ENCODE measurements around the gene SRP19. TPM values are rescaled to one million over a fixed set of nuclear protein-coding genes. Genes with fewer than 3 reads are reported as not detected.
"Not testable (repeated sequence)": the region's sequence is repeated elsewhere in the genome, so short reads cannot be mapped to it uniquely, and the experiment has no call there.

Gene SRP19
- total RNA-seq, 1 experiment from 2014 or later: 65.5 TPM

DNA sequence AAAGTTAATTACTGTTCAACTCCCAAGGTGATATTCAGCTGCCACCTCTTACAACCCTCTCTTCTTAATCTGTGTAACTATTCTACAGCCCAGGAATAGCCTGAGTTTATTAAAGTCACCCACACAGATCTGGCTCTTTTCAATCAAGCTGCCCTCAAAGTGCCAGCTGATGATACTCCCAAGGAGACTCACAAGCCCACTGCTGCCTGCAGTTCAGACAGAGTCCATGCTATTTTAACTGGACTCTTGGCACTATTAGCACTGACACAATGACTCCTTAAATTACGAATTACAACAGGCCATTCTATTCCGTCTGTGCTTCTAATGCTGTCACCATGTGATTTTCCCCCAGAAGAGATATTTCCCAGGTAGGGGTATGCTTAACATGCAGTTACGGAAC, 34.6 kb downstream of the SRP19 start:
- Mint-ChIP-seq H3K4me1 (ENCODE audit: low read depth, unreplicated experiment) (no peaks in the 10 kb centered on the region), H3K36me3 (ENCODE audit: insufficient read depth, unreplicated experiment) (peaks cover 45% of the 10 kb centered on the region), H3K27me3 (ENCODE audit: unreplicated experiment) (no peaks in the 10 kb centered on the region), H3K4me3 (ENCODE audit: low read depth, unreplicated experiment) (no peak overlapping the region), H3K27ac (ENCODE audit: unreplicated experiment) (no peak overlapping the region), H3K9me3 (ENCODE audit: low read depth, unreplicated experiment) (no peaks in the 10 kb centered on the region)
- CTCF ChIA-PET: no interaction called here
- TF ChIP-seq, protein P1, sequence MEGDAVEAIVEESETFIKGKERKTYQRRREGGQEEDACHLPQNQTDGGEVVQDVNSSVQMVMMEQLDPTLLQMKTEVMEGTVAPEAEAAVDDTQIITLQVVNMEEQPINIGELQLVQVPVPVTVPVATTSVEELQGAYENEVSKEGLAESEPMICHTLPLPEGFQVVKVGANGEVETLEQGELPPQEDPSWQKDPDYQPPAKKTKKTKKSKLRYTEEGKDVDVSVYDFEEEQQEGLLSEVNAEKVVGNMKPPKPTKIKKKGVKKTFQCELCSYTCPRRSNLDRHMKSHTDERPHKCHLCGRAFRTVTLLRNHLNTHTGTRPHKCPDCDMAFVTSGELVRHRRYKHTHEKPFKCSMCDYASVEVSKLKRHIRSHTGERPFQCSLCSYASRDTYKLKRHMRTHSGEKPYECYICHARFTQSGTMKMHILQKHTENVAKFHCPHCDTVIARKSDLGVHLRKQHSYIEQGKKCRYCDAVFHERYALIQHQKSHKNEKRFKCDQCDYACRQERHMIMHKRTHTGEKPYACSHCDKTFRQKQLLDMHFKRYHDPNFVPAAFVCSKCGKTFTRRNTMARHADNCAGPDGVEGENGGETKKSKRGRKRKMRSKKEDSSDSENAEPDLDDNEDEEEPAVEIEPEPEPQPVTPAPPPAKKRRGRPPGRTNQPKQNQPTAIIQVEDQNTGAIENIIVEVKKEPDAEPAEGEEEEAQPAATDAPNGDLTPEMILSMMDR (IDR thresholded peaks at IDR 0.05; ENCODE audit: unreplicated experiment): no peak
- no peak for DNase-seq
- intact Hi-C loops (cut with micrococcal nuclease; ENCODE audit: unreplicated experiment): no loop called here
- no TSS peak for BruUV-seq (replicated peaks)

DNA sequence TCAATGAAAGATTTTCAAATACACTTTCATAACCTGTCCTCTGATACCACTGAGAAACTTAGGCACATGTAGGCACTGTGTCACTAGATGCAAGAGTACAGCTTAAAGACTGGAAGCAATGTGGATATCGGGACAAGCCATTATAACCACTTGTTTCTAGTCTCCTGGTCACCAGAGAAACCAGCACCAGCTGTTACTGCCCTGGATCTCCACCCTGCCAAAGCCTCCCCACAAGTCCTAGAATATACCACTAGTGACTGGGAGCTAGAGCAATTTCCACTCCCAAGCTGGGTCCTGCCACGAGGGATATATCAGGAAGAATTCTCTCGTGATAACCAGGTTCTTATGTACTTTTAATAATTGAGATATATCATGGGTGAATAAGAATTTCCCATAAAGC, 41.5 kb downstream of the SRP19 start:
- CTCF ChIA-PET: no interaction called here
- Mint-ChIP-seq H3K4me1 (ENCODE audit: low read depth, unreplicated experiment) (no peaks in the 10 kb centered on the region), H3K9me3 (ENCODE audit: low read depth, unreplicated experiment) (no peaks in the 10 kb centered on the region), H3K36me3 (ENCODE audit: insufficient read depth, unreplicated experiment) (peaks cover 28% of the 10 kb centered on the region), H3K27ac (ENCODE audit: unreplicated experiment) (no peak overlapping the region), H3K4me3 (ENCODE audit: low read depth, unreplicated experiment) (no peak overlapping the region), H3K27me3 (ENCODE audit: unreplicated experiment) (no peaks in the 10 kb centered on the region)
- no peak for DNase-seq
- intact Hi-C loops (cut with micrococcal nuclease; ENCODE audit: unreplicated experiment): no loop called here
- TF ChIP-seq, protein P1 (IDR thresholded peaks at IDR 0.05; ENCODE audit: unreplicated experiment): no peak
- BruUV-seq (replicated peaks): no TSS peak

DNA sequence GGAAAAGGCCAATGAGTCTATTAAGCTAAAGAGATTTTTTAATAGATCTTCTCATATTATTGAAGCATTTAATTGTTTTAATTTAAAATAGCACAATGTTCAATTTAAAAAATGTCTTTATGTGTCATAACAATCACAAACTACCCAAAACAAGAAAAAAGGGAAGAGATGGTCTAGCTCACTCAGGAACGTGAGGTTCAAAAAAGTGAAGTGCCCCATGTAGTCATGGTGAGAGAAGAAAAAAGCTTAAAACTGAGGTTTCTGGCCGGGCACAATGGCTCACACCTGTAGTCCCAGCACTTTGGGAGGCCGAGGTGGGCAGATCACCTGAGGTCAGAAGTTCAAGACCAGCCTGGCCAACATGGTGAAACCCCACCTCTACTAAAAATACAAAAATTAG, 43.9 kb downstream of the SRP19 start:
- DNase-seq; intact Hi-C loops (cut with micrococcal nuclease; ENCODE audit: unreplicated experiment); BruUV-seq (replicated peaks); H3K27ac Mint-ChIP-seq (ENCODE audit: unreplicated experiment); H3K27me3 Mint-ChIP-seq (ENCODE audit: unreplicated experiment); H3K4me1 Mint-ChIP-seq (ENCODE audit: low read depth, unreplicated experiment); H3K9me3 Mint-ChIP-seq (ENCODE audit: low read depth, unreplicated experiment); CTCF ChIA-PET; H3K4me3 Mint-ChIP-seq (ENCODE audit: low read depth, unreplicated experiment): not testable (repeated sequence)
- H3K36me3 Mint-ChIP-seq (ENCODE audit: insufficient read depth, unreplicated experiment): peaks cover 23% of the 10 kb centered on the region

DNA sequence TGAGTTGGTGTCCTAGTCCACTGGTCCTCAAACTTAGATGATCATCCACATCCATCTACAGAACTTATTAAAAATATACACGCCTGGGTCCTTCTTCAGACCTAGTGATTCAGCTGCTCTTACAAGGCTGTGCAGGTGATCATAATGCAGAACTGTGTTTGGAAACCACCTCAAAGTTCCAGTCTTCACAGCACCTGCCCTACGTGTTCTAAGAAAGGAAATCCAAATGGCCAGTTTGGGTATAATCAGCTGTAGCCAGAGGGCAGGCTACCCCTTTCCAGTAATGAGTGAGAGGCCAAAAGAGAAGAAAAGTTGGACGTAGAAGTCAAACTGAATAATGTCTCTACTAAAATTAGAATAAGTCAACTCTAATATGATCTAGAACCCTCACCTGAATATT, 45.5 kb downstream of the SRP19 start:
- CTCF ChIA-PET: no interaction called here
- H3K27me3 Mint-ChIP-seq (ENCODE audit: unreplicated experiment): no peaks in the 10 kb centered on the region
- H3K4me1 Mint-ChIP-seq (ENCODE audit: low read depth, unreplicated experiment): no peaks in the 10 kb centered on the region
- no peak for DNase-seq
- intact Hi-C loops (cut with micrococcal nuclease; ENCODE audit: unreplicated experiment): no loop called here
- H3K27ac Mint-ChIP-seq (ENCODE audit: unreplicated experiment): no peak overlapping the region
- TF ChIP-seq, protein P1 (IDR thresholded peaks at IDR 0.05; ENCODE audit: unreplicated experiment): no peak
- no peak overlapping the region for H3K4me3 Mint-ChIP-seq (ENCODE audit: low read depth, unreplicated experiment)
- peaks cover 17% of the 10 kb centered on the region for H3K36me3 Mint-ChIP-seq (ENCODE audit: insufficient read depth, unreplicated experiment)
- no TSS peak for BruUV-seq (replicated peaks)
- H3K9me3 Mint-ChIP-seq (ENCODE audit: low read depth, unreplicated experiment): no peaks in the 10 kb centered on the region

DNA sequence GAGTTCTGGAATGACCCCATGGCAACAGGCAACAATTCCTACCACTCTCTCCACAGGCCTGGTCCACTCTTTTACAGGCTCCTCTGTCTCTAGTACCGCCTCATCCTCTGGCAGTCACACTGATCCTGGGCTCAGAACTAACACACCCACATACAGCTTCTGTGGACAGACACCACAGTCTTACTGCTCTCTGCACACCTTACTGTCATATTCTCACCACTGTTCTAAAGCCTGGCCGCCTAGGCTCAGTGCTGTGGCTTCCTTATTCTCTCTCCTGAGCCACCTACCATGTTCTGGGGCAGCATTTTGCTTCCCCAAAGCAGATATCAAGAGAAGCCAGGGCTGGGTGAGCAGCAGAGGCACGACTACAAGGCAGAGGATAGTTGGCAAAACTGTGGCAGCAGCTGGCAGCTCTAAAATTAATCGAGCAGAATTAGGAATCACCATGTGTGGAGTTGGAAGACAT, 46.1 kb downstream of the SRP19 start:
- CTCF ChIA-PET: no interaction called here
- TF ChIP-seq, protein P1 (IDR thresholded peaks at IDR 0.05; ENCODE audit: unreplicated experiment): no peak
- Mint-ChIP-seq H3K27ac (ENCODE audit: unreplicated experiment) (no peak overlapping the region), H3K27me3 (ENCODE audit: unreplicated experiment) (no peaks in the 10 kb centered on the region), H3K36me3 (ENCODE audit: insufficient read depth, unreplicated experiment) (peaks cover 19% of the 10 kb centered on the region), H3K9me3 (ENCODE audit: low read depth, unreplicated experiment) (no peaks in the 10 kb centered on the region), H3K4me1 (ENCODE audit: low read depth, unreplicated experiment) (no peaks in the 10 kb centered on the region), H3K4me3 (ENCODE audit: low read depth, unreplicated experiment) (no peak overlapping the region)
- BruUV-seq (replicated peaks): no TSS peak
- DNase-seq: no peak
- intact Hi-C loops (cut with micrococcal nuclease; ENCODE audit: unreplicated experiment): no loop called here
